Retina (tissue), 1 donor: ENCODE measurements around the gene ZFYVE28.

ENCODE experiments used
- DNase-seq: peaks from one replicate; pipeline ENCODE4 v3.0.0-alpha.2; 2016

Gene ZFYVE28

DNA sequence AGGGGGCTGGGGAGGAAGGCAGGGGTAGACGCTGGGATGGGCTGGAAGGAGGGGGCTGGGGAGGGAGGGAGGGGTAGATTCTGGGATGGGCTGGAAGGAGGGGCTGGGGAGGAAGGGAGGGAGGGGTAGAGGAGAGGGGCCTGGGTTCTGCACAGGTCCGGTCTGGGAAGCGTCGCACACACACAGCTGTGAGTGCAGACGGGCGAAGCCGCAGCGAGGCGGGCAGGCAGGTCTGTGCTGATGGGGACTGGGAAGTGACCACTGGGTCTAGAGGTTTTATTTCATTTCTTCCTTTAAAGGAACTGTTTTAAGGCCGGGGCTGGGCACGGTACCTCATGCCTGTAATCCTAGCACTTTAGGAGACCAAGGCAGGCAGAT lies 87.4 kb downstream of the ZFYVE28 start:
- no peak for DNase-seq

DNA sequence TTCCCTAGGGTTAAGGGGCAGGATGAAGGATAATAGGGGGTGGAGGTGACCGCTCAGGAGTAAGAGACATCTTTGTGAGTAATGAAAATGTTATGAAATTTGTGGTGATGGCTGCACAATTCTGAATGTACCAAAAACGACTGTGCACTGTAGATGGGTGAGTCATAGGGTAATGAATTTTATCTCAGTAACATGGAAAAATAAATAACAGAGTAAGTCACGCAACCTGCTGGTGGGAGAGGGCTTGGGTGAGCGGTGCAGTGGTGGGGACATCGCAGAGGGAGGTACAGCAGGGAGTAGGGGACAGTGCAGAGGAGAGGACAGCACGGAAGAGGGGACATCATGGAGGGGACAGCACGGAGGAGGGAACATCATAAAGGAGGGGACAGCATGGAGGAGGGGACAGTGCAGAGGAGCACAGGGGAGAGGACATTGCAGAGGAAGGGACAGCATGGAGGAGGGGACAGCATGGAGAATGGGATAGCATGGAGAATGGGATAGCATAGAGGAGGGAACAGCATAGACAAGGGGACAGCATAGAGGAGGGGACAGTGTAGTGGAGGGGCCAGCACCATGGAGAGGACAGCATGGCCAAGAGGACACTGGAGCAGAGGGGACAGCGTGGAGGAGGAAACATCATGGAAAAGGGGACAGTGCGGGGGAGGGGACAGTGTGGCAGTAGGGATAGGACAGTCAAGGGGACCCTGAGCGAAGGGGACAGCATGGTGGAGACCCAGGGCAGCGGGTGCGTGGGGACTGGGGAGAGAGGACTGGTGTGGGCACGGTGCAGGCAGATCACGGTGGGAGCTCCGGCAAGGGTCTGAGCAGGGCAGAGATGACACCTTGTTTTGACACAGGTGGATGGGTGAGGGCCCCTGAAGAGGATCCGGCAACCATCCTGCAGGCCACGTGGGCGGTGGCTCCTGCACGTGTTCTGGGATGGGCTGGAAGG lies 88.1 kb downstream of the ZFYVE28 start:
- DNase-seq, result no peak

DNA sequence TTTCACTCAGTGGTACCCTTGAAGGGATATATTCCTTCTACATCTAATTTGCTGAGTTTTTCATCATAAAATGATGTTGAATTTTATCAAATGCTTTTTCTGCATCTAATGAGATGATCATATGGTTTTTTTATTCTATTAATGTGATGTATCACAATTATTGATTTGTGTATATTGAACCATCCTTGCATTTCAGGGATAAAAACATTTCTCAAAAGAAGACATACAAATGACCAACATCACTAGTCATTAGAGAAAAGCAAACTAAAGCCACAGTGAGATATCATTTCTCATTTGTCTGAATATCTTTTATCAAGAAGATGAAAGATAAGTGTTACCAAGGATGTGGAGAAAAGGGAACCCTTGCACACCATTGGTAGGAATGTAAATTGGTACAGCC lies 90.9 kb downstream of the ZFYVE28 start:
- DNase-seq, result no peak

DNA sequence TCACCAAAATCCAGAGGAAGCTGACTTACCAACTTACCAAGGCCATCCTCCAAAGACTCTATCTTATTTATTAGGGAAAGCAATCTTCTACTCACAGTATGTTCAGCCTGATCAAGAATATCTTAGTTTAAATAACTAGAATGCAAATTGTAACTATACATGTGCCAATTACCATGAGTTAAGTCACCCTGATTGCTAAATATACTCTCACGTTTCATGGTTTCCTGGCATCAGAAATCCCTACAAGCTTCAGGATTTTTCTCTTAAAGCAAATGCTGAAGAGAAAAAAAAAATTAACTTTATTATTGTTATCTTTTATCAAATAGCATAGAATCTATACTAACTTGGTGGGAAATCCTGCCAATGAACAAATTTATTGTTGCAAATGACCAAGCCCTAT lies 93.6 kb downstream of the ZFYVE28 start:
- DNase-seq, result no peak

DNA sequence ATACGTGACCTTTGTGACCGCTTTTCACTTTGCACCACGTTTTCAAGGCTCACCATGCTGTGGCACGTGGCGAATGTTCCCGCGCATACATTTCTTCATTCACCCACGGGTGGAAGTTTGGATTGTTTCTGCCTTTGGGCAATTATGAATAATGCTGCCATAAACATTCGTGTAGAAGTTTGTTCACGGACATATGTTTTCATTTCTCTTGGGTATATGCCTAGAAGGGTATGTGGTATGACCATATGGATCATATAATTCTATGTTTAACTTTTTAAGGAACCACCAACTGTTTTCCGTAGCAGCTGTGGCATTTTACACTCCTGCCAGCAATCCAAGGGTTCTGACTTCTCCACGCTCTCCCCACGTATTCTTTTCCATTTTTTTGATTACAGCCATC lies 95.6 kb downstream of the ZFYVE28 start:
- no peak for DNase-seq

DNA sequence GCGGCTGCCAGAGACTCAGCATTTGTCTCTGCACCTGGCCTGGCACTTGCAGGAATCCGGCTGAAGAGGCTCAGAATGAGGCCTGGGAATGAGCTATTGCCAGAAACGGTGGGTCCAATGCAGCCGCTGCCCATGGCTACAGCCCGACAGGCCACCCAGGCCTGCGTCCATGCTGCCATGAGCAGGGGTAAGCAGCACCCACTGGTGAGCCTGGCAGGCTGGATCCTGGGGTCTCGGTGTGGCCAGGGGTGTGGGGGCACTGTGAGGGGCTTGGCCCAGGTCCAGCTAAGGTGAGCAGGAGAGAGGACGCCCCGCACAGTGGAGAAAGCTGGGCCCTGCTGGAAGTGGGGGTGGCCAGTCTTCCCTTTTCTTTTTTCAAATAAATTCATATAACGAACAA lies 96.2 kb downstream of the ZFYVE28 start:
- DNase-seq, result no peak

DNA sequence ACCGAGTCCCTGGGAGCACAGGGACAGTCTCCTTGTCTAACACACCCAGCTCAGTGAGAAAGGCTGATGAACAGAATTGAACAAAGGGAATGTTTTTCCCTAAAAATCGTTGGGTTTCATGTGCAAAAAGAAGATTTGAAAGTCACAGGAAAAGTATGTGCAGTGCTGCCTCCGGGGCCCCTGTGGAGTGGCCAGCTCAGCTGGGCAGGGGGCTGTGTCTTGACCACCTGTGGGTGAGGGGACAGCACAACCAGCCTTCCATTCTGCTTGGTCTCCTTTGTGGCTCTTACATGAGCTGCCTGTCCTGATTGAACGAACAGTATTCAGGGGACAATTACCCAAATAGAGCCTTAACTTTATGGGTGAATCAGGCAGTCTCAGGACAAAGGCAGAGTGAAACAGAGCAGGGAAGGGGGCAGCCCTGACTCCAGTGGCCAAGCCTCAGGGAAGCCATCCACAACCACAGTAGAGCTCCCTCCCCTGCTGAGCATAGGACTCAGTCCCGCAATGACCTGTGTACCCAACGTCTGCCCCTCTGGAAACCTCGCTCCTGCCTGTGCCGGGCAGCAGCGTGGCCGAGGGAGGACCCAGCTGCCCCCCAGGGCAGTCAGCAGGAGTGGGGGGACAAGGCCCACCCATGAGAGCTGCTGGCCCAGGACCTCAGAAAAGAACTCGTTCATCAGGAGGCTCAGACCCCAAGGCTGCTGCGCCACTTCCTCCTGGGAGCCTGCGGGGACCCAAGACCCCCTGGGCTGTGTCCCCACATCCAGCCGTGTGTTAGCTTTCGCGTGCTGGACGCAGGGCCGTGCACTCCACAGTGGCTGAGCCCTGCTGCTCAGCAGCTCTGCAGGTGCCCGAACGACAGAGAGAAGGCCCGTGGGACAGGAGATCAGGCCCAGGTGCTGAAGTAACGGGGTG lies 96.9 kb downstream of the ZFYVE28 start:
- no peak for DNase-seq

DNA sequence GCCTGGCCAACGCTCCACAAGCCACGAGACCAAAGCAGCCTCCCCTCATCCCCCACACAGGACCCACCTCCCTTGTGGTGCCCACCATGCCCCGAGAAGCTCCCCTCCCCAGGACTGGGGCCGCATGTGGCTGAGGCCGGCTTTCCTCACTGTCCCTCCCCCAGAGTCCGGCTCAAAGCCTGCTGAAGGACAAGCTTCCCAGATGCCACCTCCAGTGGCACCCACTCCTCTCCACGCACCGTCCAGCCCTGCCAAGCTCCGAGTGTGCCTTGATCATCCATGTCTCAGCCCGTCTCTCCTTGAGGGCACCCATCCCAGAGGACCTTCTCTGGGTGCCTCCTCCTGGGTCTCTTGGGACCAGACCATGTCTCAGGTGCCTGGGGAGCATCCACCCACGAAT lies 97.7 kb downstream of the ZFYVE28 start:
- no peak for DNase-seq

DNA sequence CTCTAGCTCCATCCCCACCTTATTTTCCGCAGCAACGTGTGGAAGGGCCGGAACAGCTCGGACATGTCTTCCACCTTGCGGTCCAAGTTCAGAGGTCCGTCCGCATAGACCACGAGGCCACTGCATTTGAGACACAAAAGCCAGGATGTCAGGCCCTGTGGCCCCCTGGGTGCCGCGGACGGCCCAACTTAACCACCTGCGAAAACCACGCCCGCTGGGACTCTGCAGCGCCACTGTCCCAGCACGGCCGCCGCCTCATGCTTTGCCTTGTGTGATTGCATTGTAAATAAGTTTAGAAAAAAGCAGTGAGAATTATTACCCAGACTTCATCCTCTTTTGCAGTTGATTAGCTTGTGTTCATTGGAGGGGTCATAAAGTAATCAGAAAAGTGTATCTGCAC lies 98.3 kb downstream of the ZFYVE28 start:
- no peak for DNase-seq

DNA sequence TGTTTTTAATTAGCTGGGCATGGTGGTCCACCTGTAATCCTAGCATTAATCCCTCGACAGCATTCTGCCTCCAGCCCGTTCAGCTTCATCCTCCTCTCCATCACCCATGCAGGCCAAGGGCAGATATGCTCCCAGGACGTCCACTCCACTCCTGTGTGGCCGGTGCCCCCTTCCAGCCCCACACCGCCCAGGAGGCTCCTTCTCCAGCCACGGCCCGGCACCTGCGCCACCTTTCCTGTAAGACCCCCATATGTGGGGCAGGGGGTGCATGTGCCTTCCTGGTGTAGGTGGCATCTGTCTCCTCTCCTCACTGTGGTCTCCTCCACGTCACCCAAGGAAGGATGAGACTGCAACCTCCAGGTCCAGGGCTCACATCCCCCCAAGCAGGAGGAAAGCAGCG lies 99.6 kb downstream of the ZFYVE28 start:
- DNase-seq, result no peak

DNA sequence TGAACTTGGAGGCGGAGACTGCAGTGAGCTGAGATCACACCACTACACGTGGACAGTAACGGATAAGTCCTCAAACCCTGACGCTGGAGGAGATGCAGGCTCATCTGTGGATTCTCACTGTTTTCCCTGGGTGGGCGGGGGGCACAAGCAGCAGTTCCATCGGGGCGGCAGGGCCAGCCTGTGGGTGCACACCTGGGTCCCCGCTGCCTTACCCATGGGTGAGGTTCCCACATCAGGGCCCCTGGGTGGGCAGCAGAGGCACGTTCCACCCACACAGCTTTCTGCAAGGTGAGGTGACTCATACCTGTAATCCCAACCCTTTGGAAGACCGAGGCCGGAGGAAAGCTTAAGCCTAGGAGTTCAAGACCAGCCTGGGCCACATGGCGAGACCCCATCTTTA lies 100.0 kb downstream of the ZFYVE28 start:
- DNase-seq, result no peak

DNA sequence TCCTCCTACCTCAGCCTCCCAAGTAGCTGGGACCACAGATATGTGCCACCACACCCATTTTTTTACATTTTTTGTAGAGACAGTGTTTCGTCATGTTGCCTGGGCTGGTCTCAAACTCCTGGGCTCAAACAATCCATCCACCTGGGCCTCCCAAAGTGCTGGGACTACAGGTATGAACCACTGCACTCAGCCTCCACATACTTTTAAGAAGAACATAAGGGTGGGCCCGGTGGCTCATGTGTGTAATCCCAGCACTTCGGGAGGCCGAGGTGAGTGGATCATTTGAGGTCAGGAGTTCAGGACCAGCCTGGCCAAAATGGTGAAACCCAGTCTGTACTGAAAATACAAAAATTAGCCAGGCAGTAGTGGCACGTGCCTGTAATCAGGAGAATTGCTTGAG lies 105.1 kb downstream of the ZFYVE28 start:
- no peak for DNase-seq

DNA sequence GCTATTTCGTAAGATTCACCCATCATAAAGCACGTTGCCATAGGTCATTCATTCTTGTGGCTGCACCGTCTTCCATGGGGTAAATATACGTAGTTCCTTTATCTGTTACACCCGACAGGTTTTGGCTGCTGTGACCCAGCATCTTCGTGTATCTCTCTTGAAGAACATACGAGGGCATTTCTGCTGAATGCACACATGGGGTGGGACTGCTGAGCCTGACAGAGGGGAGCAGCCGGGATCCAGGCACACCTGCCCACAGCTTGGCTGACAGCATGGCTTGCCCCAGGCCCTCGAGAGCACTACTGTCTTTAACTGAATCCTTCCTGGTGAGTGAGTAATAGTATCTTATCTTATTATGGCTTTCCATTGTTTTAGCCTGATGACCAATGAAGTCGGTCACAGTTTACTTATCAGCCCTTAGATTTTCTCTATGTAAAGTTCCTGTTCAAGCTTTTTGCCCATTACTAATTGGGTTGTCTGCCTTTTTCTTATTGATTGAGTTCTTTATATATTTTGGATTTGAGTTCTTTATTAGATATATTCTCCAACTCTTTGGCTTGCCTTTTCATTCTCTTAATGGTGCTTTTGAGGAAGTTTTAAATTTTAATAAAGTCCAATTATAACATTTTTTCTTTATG lies 111.6 kb downstream of the ZFYVE28 start:
- no peak for DNase-seq

DNA sequence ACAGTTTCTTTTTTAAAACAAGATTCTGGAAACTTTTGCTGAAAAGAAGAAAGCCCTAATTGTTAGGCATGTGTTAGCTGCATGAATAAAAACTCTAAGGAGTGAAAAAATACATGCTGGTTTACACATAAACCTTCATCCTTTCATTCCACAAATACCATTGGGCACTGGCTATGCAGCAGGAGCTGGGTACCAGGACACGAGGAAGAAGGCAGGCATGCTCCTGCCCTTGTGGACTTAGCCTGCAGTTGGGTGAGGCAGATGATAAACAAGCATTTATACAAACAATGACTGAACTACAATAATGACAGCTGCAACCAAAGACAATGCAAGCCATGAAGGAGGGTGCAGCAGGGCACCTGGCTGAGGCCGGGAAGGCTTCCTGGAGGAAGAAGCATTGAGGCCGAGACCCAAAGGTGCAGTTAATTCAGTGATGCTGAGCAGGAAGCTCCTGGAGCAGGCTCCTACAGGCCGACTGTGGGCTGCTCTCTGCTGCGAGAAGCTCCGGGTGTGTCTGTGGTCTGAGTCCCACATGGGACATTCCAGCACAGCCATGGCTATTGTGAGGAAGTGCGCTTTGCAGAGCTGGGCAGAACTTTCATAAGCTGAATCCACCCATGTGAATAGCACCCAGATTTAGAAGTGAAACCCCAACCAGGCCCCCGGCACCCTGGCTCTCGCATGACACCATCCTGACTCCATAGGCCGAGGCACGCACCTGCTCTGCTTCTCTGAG lies 112.5 kb downstream of the ZFYVE28 start:
- DNase-seq, result no peak

DNA sequence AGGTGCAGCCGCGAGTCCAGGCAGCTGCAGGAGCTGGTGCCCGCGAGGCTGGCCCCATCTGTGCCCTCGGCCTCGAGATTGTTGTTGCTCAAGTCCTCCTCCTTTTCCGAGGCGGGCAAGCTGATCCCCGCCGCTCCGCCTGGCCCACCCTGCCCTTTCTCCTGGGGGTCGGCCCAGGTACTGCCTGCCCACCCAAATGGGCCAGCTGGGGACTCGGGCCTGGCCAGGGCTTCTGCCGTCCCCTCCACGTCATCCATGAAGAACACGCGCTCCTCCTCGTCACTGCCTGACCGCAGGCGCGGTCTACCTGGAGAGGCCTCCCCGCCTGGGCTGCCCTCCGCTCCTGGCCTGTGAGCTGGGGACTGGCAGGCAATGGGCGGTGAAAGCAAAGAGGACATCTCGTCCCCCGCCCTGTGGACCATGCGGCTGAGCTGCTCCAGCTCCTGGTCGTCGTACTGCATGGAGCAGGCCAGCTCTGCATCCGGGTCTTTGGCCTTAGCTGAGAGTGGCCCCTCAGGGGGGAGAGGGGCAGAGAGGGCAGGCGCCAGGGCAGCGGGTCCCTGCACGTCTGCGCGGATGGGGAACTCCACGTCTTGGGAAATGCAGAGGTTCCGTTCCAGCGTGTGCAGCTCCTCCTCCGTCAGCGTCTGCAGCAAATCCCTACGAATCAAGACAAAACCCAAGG lies 113.4 kb downstream of the ZFYVE28 start:
- no peak for DNase-seq

DNA sequence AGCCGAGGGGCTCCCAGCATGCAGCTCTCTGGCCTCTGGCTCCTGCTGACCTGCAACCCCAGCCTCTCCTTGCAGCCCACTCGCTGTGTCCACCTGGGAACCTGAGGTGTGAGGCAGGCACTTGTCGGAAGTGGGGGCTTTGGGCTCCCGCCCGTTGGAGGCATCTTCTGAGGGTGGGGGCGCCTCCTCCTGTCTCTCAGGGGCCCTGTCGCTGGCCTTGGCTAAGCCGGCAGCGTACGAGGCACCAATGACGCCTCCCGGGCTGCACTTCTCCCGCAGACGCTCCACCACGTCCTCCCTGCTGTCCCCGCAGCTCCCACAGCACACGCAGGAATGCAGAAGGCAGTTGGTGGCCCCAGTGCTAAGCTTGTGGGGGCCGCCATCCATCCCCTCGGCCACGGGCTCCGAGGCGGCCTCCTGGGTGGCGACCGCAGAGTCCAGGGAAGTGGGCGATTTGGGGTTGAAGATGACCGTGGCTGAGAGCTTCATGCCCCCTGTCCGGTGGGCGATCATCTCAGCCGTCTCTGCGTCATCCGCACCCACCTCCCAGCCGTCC lies 114.0 kb downstream of the ZFYVE28 start:
- no peak for DNase-seq

DNA sequence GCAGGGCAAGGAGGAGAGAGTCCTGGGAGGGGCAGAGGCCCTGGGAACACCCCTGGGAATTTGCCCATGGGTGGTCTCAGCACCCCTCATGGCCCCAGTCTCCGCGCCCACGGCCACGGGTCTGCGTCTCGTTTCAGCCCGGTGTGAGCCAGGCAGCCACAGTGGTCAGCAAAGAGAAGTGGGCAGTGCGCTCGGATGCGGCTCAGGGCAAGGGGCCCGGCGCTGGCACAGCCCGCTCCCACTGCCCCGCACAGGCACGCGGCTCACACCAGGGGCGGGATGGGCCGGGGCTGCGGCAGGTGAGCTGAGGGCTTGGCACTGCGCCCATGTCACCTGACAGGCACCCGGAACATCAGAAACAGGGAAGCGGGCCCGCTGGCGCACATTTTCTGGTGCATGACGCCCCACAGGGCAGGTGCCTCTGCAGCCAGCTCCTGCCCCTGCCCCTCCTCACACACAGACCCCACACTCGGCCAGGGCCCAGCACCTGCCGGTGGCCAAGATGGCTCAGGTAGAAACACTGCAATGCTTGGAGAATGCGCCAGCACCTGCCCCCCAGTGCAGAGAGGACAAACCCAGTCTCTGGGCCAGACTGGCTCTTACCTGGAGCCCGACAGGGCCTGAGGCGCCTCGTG lies 114.6 kb downstream of the ZFYVE28 start:
- DNase-seq, result no peak

DNA sequence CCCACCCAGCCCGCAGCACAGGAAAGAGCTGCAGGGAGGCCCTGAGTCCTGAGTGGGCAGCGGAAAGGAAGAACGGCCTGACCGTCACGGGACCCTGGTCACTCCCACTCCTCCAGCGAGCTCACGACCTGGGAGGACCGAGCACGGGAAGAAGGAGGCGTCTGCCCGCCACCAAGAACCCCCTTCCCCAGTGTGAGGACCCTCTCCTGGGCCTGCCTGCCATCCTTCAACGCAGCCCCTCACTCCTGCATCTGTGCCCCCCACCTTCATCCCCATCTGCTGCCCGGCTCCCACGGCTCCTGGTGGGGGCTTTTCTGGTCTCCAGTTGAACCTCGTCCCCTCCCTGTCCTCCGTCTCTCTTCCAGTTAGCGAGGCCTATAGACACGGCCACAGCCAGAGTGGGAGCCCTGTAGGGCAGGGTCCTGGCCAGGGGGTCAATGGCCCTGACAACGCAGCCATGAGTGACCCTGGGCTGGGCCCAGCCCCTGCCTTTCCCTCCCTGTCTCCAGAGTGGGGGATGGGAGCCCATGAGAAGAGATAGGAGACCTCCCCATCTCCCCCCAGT lies 115.2 kb downstream of the ZFYVE28 start:
- no peak for DNase-seq

DNA sequence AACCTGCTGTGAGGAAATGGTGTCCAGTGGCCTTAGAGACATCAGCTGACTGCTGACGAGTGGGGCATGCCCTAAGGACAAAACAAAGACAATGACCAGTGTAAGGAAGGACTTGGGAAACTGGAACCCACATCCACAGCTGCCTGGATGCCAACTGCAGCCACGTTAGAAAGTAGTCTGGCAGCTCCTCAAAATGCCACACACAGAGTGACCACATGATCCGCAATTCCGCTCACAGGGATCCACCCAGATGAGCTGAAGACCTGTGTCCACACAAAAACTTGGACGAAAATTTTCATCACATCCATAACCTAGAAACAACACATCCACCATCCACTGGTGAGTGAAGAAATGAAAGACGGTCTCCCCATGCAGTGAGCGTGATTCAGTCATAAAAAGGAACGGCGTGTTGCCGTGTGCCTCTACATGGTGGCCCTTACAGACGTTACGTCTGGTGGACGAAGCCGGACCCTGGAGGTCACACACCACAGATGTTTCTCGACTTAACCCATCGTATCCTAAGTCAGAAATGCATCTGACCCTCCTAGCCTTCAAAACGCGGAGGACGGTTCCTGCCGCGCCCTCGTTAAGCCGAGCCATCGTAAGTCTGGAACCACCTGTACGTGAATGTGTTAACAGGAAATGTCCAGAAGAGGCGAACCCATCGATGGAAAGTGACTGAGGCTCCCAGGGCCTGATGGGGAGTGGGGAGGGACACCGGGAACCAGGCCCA lies 115.9 kb downstream of the ZFYVE28 start:
- no peak for DNase-seq

DNA sequence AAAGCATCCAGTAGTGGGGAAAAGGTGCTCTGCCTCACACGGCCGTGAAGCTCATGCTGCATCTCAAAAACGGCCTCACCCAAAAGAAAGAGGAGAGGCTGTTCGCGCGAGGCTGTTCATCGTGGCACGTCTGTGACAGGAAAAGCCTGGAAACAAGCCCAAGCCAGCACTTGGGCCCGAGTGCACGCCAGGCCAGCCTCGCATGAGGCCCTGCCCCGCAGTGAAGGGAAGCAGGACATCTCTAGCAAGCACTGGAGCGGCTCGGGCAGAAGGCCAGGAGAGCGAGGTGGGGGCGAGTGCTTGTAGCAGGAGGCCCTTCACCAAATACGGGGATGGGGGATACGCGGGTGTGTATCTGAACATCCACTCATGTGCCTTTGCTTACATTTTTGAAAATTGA lies 116.6 kb downstream of the ZFYVE28 start:
- no peak for DNase-seq
